Fibroblast of lung (primary cell): ENCODE data around the gene MPL.

Experiments
- EZH2 ChIP-seq: IDR thresholded peaks from 2 replicates; pipeline ENCODE4 v1.5.1; 2012; ENCODE audit warnings: low read length, control low read depth, mild to moderate bottlenecking; ENCODE audit errors: missing control alignments
- TF ChIP-seq, protein P1 (sequence below), 2 donors: IDR thresholded peaks in 1 of 2; conservative IDR thresholded peaks in 1 of 2; 1 replicate in 1 of 2; 2 replicates in 1 of 2; pipeline ENCODE4 v1.5.1; 2011 to 2012; ENCODE audit warnings: low read length in 2 of 2, control low read depth in 1 of 2, inconsistent platforms in 1 of 2, low read depth in 1 of 2, mild to moderate bottlenecking in 1 of 2

GRCh38 chr1:43288785-43289706 lies 48.6 kb upstream of the MPL start:
- TF ChIP-seq, protein P1, sequence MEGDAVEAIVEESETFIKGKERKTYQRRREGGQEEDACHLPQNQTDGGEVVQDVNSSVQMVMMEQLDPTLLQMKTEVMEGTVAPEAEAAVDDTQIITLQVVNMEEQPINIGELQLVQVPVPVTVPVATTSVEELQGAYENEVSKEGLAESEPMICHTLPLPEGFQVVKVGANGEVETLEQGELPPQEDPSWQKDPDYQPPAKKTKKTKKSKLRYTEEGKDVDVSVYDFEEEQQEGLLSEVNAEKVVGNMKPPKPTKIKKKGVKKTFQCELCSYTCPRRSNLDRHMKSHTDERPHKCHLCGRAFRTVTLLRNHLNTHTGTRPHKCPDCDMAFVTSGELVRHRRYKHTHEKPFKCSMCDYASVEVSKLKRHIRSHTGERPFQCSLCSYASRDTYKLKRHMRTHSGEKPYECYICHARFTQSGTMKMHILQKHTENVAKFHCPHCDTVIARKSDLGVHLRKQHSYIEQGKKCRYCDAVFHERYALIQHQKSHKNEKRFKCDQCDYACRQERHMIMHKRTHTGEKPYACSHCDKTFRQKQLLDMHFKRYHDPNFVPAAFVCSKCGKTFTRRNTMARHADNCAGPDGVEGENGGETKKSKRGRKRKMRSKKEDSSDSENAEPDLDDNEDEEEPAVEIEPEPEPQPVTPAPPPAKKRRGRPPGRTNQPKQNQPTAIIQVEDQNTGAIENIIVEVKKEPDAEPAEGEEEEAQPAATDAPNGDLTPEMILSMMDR (conservative IDR thresholded peaks at IDR 0.05 in 1 of 2, IDR thresholded peaks at IDR 0.05 in 1 of 2; ENCODE audit: low read depth in 1 of 2, low read length in 2 of 2): no peak
- TF ChIP-seq EZH2: no peak
